HG03342 (cell line): Measurements from ENCODE around the gene DNTTIP2.
"Not testable (repeated sequence)": the region's sequence is repeated elsewhere in the genome, so short reads cannot be mapped to it uniquely, and the experiment has no call there.

Source experiments
- ATAC-seq: cut with Tn5 transposase; IDR thresholded peaks from one replicate; pipeline ENCODE4 v1.9.1; 2021; ENCODE audit warnings: mild to moderate bottlenecking, moderate library complexity; ENCODE audit not compliant: unreplicated experiment

Gene DNTTIP2

DNA sequence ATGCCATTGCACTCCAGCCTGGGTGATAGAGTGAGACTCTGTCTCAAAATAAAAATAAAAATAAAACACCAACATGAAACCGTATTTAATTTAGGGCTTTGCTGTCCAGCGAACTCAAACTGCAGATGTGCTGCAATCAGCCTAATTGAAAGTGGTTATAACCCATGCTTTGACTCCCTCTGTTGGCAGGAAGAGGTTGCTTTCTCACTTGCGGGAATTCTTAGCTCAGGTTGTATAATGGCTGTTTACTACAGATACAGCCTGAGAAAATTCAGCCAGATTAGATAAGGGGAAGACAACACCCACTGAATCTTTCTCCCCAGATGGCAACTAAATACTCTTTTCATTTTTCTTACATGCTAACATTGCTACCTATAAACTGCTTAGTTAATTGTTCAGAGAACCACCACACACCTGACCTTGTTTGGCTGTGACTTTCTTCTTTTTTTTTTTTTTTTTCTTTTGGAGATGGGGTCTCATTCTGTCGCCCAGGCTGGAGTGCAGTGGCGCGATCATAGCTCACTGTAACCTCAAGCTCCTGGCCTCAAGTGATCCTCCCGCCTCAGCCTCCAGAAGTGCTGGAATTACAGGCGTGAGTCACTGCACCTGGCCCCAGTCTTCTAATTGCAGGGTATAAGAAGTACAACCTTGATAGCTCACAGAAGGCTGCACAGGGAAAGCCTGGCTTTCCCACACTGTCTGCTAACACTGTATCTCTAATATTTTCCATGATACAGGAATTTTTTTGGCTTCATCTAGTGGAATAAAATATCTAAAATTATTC is 34.6 kb downstream of the DNTTIP2 start:
- no peak for ATAC-seq

DNA sequence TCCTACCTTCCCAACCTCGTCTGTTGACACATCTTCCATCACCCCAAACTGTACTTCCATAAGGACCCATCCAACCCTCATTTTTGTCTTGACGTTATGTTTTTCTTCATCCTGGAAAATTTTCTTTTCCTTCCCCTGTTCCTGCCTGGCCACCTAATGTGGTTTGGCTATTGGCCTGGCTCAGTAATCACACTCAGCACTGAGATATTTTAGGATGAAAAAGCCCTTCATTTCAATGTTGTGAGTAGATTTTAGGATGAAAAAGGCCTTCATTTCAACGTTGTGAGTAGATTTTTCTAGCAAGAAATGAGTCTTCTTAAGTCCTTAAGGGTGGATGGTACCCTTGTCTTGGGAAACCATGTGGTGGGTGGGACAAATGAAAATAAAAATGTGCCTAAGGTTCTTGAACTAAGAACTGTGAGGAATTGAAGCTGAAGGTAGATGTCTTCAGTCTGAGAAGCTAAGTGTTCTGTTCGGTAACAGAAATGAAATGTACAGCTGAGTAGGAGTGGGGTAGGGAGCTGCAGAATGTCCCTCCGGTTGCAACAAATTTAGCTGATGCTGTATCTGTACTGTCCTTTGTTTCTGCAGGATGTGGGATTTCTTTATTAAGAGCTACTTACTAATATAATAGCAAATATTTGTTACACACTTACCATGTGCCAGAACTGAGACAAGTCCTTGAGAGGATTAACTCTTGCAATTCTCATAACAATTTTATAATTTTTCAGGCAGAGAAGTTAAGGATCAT is 36.1 kb downstream of the DNTTIP2 start:
- no peak for ATAC-seq

DNA sequence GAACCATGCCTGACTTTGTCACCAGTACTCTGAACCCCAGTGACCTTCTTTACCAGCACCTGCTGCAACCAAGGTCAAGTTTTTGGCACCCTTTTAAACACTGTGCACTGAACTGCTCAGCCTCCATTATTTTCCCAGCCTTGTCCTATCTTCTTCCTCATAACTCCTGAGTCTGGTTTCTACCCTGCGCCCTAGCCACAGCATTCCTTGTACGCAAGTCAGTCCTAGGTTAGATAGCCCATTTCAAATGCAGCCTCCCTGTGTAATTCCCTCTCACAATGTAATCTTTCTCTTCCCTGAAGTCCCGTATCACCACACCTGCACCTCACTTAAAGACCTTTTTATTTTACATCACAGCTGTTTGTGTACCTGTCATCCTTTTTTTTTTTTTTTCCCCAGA is 37.2 kb downstream of the DNTTIP2 start:
- ATAC-seq, result no peak

DNA sequence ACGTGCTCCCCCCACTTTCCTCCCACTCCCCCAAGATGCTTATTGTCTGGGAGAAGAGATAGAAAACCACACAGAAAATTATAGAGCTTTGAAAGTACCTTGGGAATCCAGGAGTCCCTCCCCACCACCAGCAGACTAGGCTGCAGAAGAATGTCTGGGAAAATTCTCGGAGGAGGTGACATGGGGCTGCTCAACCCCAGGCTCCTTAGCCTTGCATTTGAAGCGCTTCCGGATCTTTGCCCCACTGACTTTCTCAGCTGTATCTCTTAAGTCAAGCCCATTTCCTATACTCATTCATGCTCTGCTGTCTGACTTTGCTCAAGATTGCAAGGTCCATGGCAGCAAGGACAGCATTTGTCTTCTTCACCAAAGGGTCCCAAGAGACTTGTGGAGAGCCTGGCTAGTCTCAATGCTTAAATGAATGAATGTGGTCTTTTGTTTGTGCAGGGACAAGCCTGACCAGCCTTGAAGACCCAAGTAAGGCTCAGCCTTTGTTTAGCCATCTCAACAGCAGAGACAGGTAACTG is 38.0 kb downstream of the DNTTIP2 start:
- no peak for ATAC-seq

DNA sequence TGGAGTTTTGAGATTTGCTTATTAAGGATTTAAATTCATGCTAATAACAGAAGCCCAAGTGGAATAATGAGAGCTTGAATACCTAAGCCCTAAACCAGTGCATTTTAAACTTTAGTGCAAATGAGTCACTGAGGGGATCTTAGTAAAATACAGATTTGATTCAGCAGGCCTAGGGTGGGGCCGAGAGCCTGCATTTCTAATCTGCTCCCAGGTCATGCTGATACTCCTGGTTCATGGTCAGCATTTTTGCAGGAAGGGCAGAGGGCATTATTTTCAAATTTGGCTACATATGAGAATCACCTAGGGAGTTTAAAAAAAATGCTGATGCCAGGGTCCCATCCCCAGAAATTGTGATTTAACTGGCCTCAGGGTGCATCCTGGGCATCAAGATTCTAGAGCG is 39.3 kb downstream of the DNTTIP2 start:
- ATAC-seq, result no peak

DNA sequence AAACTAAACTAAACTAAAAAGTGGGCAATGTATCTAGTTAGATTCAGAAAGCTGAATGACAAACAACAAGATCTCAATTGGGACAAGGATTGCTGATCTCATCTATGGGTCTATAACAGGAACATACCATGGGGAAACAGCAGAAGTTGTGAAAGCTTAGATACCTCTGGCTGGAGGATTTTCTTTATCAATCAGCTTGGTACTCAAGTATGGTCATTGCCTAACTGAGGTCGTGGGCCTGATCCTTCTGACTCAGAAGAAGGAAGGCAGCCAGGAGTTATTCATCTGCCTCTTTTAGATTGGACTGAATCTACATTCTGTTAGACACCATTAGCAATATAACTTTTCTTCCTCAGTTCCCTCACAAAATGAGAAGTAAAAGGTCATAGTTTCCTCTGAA is 39.7 kb downstream of the DNTTIP2 start:
- no peak for ATAC-seq

DNA sequence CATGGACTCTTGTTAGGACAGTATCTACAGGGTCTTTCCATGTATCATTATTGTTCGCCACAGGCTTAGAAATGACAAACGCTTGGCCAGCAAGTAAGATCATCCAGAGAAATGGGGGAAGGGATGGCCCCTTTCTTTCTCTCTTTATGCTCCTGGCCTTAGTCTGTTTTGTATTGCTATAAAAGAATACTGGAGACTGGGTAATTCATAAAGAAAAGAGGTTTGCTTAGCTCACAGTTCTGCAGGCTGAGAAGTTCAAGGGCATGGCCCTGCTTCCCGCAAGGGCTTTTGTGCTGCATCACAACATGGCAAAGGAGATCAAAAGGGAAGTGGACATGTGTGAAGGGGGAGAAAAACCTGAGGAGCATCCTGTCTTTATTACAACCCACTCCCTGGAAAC is 41.0 kb downstream of the DNTTIP2 start:
- ATAC-seq, result no peak

DNA sequence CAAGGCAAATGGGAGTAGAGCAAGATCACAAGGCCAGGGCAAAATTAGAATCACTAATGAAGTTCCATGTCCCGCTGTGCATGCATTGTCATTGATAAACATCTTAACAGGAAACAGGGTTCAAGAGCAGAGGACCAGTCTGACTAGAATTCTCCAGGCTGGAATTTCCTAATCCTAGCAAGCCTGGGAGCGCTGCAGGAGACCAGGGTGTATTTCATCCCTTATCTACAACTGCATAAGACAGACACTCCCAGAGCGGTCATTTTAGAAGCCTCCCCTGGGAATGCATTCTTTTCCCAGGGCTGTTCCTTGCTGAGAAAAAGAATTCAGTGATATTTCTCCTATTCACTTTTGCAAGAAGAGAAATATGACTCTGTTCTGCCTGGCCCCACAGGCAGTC is 45.7 kb downstream of the DNTTIP2 start:
- ATAC-seq, result not testable (repeated sequence)

DNA sequence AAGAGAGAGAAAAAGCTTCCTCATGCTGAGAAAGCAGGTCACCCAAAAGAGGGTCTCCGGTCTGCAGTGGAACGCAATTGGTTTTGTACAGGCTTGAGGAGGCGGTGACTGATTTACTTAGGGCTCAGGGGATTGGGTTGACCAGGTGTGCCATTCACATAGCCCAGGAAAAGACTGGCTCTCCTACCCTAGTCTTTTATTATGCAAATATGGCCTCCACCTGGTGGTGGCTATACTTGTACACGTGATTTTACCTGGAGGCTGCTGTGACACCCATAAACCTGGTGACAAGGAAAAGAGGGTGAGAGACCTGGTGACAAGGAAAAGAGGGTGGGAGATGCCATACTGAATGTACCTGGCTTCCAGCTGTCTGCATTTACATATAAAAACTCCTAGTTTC is 49.9 kb downstream of the DNTTIP2 start:
- ATAC-seq, result no peak

DNA sequence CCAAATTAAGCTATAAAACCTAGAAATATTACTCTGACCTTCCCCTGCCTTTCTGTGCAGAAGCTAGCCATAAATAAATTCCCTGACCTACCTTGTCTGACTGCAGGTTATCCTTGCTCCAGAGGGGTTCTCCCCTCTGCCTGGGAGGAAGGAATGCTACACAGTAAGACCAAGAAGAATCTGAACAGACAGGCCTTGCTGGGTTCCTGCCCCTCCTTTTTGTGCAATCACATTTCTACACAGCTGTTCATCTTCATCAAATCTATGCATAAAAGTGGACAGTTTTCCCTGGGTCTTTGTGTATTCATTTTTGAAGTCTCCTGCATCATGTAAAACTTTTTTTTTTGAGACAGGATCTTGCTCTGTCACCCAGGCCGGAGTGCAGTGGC is 50.6 kb downstream of the DNTTIP2 start:
- no peak for ATAC-seq

DNA sequence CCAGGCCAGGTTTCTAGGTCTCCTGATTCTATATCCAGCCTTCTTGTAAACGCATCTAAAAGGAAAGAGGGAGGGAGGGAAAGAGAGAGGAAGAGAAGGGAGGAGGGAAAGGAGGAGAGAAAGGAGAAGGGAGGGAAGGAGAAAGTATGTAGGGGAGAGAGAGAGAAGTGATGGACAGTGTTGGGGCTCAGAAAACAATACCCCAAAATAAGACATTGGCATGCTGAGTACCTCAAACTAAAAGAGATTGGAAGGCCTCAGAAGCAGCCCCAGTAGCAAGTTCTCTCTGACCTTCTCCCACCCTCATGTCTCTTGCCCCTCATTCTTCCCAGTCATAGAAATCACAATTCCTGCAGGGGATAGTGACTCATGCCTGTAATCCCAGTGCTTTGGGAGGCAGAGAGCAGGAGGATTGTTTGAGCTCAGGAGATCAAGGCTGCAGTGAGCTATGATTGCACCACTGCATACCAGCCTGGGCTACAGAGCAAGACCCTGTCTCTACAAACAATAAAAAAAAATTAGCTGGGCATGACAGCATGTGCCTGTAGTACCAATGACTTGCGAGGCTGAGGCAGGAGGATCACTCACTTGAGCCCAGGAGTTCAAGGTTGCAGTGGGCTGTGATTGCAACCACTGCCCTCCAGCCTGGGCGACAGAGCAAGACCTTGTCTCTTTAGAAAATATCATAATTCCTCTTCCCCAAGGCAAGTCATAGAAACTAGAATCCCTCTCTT is 51.2 kb downstream of the DNTTIP2 start:
- no peak for ATAC-seq

DNA sequence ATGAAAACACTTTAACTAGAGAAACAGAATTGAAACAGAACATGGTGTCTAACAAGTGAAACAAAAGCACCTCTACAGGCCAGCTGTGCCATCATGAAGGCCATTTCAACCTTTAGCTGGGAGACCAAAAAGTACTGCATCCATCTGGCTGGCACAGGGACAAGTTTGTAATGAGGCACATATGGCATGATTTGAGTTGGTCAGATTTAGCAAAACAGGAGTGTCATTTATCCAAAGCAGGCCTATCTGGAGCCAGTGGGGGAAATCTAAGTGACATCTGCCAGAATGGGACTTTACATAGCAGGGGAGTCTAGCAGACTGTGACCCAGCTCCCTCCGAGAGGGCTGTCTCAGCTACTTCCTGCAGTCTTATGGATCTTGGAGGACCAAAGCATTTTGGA is 51.9 kb downstream of the DNTTIP2 start:
- ATAC-seq, result no peak

DNA sequence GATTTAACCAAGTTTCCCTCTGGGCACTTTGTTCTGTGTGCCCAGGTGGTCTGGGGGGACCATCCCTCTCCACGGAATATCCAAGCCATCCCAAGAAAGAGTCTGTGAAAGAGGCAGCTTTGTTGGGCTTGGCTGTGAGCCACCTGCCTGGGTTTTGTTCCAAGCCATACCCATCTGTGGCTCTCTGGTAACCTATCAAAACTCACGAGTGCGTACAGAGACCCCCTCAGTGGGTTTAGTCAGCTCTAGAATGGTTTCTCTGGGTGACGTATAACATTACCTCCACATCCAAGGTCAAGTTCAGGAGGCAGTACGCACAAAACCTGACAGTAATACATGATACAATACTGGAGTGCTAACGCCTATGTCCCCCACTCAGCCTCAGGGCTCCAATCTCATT is 54.2 kb downstream of the DNTTIP2 start:
- no peak for ATAC-seq

DNA sequence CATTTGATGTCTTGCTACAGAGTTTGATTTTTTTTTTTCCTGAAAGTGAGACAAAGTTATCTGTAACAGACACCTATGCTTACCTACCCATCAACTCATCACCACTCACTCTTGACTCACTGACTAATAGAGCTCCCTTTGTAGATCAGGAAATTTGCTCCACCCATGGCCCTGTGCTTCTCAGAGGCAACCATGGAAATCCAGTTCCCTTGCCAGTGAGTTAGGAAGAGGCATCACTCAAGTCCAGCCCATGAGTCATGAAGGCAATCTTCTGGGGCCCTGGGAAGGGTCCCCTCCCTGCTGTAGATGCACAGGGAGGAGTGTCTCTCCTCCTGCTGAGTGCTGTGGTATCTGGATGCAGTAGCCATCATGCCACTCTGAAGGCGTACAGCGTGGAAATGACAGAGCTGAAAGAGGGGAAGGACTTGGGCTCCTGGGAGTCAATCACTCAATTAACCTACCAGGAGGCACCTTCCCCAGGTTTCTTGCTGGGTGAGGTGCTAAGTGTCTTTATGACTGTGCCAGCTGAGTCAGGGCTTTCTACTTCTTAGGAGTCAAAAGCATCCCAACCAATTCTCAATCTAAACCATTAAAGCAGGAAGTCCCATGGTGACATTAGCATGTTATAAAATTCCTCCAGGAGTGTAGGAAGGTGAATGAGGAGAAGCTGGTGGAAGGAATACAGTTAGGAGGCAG is 56.1 kb downstream of the DNTTIP2 start:
- ATAC-seq, result no peak

DNA sequence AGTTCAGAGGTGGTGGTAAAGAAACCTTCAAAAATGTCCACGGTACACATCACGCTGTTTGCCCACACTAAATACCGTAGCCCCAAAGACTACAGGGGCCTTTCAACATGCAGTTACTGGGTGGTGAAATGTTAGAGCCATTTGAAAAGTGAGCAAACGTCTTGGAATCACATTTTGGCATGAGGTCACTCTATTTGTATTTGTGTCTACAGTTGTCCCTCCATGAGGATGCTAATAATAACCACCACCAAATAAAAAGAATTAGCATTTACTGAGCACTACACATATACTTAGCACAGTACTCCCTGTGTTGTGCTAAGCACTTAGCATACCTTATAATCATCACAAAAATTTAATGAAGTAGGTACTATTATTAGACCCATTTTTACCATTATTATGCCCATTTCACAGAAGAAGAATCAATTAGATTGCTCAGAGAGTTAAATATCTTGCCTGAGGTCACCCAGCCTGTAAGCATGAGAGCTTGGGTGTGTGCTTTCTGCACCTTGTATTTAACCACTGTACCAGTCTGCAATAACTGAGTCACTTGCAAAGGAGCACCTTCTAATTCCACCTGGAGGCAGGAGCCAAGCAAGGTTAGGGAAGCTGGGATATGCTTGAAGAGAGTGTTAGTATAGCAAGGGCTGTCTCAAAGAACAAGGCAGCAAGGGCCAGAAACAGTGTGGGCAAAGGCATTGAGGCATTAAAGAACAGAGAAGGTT is 57.4 kb downstream of the DNTTIP2 start:
- ATAC-seq, result no peak

DNA sequence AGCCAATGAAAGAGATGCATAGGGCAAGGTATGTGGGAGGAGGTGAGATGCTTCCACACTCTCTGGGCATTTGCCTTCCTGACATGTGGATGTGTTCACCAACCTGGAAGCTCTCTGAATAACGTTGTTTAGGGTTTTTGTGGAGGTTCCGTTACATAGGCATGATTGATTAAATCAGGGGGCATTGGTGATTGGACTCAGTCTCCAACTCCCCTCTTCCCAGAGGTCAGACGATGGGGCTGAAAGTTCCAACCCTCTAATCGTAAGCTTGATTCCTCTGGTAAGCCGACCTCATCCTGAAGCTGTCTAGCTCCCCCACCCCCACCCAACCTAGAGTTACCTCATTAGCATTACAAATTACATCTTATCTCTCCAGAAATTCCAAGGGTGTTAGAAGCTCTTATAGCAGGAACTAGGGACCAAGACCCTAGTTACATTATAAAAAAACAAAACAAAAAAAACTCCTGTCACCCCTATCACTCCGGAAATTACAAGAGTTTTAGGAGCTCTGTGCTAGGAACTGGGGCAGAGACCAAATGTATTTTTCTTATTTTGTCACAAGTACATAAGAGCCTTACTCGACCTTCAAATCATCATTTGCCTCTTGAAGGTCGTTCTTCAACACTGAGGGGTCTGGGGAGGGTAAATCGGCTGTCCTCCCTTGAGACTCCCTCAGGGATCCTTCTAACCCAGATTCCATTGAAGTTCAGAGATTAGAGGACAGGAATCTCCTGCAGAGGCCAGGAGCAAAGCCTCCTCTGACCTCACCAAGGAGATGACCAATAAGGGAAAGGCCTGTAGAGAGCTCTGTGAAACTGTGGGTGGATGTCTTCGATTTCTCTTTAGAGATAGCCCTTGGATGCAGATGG is 58.2 kb downstream of the DNTTIP2 start:
- ATAC-seq, result no peak

DNA sequence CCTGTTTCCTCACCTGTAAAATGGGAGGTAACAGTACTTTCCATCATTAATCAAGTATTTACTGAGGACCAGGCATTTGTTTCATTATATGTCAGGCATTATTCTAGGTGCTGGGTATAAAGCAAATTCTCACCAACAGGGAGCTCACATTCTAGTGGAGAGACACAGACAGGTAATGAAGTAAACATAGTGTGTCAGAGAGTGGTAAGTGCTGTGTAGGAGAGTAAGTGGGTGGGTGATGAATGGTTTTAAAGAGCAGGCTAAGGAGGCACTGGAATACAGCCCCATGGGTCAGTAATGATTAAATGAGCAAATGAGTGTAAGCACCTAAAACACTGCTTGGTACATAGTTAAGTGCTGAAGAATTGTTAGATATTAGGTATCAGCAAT is 60.4 kb downstream of the DNTTIP2 start:
- ATAC-seq, result no peak

DNA sequence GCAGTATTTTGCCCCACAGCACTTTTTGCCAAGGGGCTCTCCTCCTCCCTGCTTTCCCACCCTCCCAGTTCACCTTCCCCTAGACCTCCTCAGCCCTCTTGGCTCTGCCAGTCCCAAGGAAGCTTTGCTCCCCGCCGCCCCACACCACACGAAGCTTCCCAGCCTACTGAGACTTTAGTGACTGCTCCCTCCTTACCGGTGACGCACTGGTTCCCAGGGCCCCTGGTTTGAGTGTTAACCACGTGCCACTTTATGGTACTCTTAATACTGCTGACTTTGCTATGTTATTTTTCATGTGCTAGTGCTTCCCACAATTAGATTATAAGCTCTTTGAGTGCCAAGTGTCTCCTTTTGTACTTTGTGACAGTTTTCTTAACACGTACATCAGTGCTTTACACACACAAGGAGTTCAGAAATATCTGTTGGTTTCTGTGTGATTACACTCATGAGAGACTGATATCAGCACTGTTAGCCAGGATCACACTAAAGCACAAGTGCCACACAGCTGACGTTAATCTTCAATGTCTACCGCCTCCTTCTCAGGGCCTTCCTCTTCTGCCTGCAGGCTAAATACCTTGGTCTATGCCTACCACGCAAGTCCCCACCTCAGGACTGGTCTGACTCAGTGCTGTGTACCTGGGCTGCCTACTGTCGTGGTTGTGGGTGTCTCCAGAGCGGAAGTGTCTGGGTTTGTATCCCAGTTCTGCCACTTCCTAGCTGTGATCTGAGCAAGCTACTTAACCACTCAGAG is 61.0 kb downstream of the DNTTIP2 start:
- ATAC-seq, result no peak
